Breast epithelium (tissue), 3 donors: Measurements from ENCODE around the gene ZNF69.

ENCODE experiments used
- POLR2A ChIP-seq: fragments of 450-650 bp; IDR thresholded peaks from one replicate; pipeline ENCODE4 v1.6.1; 2016; ENCODE audit warnings: antibody characterized with exemption, mild to moderate bottlenecking, moderate library complexity
- POLR2AphosphoS5 ChIP-seq, 3 donors: sonication (generic); formaldehyde crosslinking; IDR thresholded peaks; one replicate each; pipeline ENCODE4 v1.6.1; 2017; ENCODE audit warnings: antibody characterized with exemption in 3 of 3

GRCh38 chr19:11905928-11906327 is 18.3 kb downstream of the ZNF69 start:
- TF ChIP-seq POLR2A: no peak
- no peak for TF ChIP-seq POLR2AphosphoS5 (IDR thresholded peaks at IDR 0.05)
